ENCODE measurements around the gene LPCAT1. TPM values are rescaled to one million over a fixed set of nuclear protein-coding genes. Genes with fewer than 3 reads are reported as not detected.
"Not testable (repeated sequence)": the region's sequence is repeated elsewhere in the genome, so short reads cannot be mapped to it uniquely, and the experiment has no call there.

The LPCAT1 gene
- total RNA-seq, 5 donors from 2014 or later (not counting 1 experiment from before 2014, with no cell fraction given), result 27.9 to 57.7 (median 50.3) TPM

DNA sequence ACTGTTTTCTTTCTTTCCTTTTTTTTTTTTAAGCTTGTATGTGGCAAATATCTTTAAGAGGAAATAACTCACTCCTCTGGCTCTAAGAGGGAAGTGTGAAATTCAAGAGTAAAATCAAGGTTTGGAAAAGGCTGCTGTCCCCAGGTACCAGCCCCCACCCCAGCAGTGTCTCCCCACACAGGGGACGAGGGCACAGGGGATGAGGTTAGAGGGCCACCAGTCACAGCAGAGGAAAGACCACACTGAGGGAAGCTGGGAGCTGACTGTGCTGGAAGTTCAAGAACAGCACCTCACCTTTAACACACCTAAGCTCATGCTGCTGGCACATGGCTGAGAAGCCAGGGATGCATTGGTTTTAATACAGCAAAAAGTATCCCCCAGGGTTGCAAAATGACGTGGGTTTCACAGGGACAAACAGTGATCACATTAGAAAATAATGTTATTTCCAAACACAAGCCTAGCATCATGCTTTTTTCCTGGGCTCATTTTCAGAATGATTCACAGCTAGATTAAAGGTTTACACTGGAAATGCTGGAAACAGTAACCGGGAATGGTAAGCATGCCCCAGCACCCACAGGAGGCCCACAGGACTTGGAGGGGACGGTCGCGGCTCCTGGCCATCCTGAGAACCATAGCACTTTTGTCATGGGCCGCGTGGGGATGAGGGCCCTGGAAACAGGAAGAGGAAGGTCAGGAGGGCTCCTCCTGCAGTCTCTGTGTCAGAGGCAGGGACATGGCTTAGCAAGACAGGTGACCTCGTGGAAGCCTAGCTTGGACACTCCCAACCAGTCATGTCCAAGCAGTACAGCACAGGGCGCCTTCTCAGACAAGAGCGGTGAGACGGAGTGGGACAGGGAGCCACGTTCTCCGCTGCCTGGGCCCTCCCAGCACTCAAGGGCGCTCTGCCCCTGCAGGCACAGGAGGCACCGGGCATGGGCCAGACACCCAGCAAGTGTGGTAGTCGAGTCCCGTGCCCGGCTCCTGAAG, 6.9 kb downstream of the LPCAT1 start:
- Mint-ChIP-seq H3K36me3 (peaks cover 15% of the 10 kb centered on the region), H3K27ac (peak overlapping the region in 1 of 2 donors; percentile 61), H3K9me3 (no peaks in the 10 kb centered on the region), H3K27me3 (no peaks in the 10 kb centered on the region), H3K4me3 (peak overlapping the region in 1 of 3 donors; percentile 28), H3K4me1 (peaks cover 16 to 57% (median 46%) of the 10 kb centered on the region in 3 donors)
- POLR2A ChIA-PET, result interaction anchor here in 1 of 2 donors (0.6 kb wide), 1 partner anchor 12 kb away, joined by 4 read pairs; no protein-coding TSS in a partner anchor
- Histone ChIP-seq H3K27me3 (replicated peaks in 1 of 2; ENCODE audit: control insufficient read depth in 2 of 2, extremely low read depth in 1 of 2, insufficient read depth in 2 of 2, low read length in 1 of 2) (no peaks in the 10 kb centered on the region), H3K9me3 (no peaks in the 10 kb centered on the region), H3K4me1 (ENCODE audit: control insufficient read depth in 1 of 2, extremely low read depth in 1 of 2, insufficient read depth in 2 of 2, low read length in 2 of 2) (peaks cover 0 to 91% of the 10 kb centered on the region in 2 experiments), H3K4me3 (ENCODE audit: control insufficient read depth in 1 of 2, extremely low read depth in 1 of 2, low read length in 1 of 2) (no peak overlapping the region), H3K36me3 (ENCODE audit: control insufficient read depth in 2 of 2, extremely low read depth in 1 of 2, insufficient read depth in 1 of 2, low read length in 1 of 2) (peaks cover 12 to 44% of the 10 kb centered on the region in 2 donors), H3K27ac (ENCODE audit: low read length) (peak overlapping the region; percentile 11)
- CTCF ChIA-PET, result interaction anchor here in 1 of 2 donors (0.6 kb wide), 1 partner anchor 20 kb away, joined by 3 read pairs; no protein-coding TSS in a partner anchor
- no peak for ATAC-seq (replicated peaks in 1 of 4)
- DNase-seq, result peak in 2 of 35 experiments; percentile 2 to 20
- 87% methylated on average over 13 of the region's 19 CpGs for WGBS (ENCODE audit: insufficient coverage)

DNA sequence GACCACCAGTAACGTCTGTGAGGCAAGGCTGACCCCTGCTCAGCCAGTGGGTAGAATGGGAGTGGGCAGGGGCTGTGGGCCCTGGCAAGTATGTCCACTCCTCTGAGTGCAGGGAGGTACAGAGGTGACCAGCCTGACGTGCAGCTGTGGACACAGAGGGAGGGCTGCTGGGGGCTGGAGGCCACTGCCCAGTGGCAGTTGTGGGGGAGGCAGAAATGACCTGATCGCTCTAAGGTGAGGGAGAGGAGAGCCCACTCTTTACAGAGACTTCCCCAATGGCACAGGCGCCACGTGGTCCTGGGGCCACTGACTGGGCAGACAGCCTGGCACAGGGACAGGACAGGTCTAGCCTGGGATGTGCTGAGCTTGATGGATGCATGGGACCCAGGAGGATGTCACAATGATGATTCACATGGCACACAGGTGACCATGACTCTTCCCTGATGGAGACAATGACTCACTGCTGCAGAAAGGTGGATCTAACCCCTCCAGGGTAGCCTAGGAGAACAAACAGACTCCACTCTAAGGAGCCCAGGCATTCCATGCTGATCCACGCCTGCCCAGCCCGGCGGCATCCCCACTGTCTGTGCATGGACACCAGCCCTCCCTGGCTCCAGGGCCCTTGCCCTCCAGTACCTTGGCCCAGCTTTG, 7.7 kb downstream of the LPCAT1 start:
- DNase-seq (peak in 2 of 35 experiments; percentile 1 to 15), ATAC-seq (replicated peaks in 1 of 4) (peak in 1 of 4 experiments; percentile 15)
- H3K27ac ChIP-seq (ENCODE audit: low read length), result peak overlapping the region; percentile 44
- H3K27ac Mint-ChIP-seq, result peak overlapping the region in 1 of 2 donors; percentile 55
- peaks cover 12 to 51% (median 38%) of the 10 kb centered on the region in 3 donors for H3K4me1 Mint-ChIP-seq
- WGBS (ENCODE audit: insufficient coverage), result 96% methylated on average over 3 of the region's 8 CpGs
- POLR2A ChIA-PET, result no interaction called here
- peaks cover 15% of the 10 kb centered on the region for H3K36me3 Mint-ChIP-seq
- H3K36me3 ChIP-seq (ENCODE audit: control insufficient read depth in 2 of 2, extremely low read depth in 1 of 2, insufficient read depth in 1 of 2, low read length in 1 of 2), result peaks cover 14 to 50% of the 10 kb centered on the region in 2 donors
- no peak overlapping the region for H3K4me3 ChIP-seq (ENCODE audit: control insufficient read depth in 1 of 2, extremely low read depth in 1 of 2, low read length in 1 of 2)
- no peaks in the 10 kb centered on the region for H3K9me3 ChIP-seq
- H3K4me3 Mint-ChIP-seq, result peak overlapping the region in 1 of 3 donors; percentile 28
- peaks cover 0 to 86% of the 10 kb centered on the region in 2 experiments for H3K4me1 ChIP-seq (ENCODE audit: control insufficient read depth in 1 of 2, extremely low read depth in 1 of 2, insufficient read depth in 2 of 2, low read length in 2 of 2)
- no peaks in the 10 kb centered on the region for H3K27me3 ChIP-seq (replicated peaks in 1 of 2; ENCODE audit: control insufficient read depth in 2 of 2, extremely low read depth in 1 of 2, insufficient read depth in 2 of 2, low read length in 1 of 2)
- no peaks in the 10 kb centered on the region for H3K27me3 Mint-ChIP-seq
- CTCF ChIA-PET, result no interaction called here
- H3K9me3 Mint-ChIP-seq, result no peaks in the 10 kb centered on the region

DNA sequence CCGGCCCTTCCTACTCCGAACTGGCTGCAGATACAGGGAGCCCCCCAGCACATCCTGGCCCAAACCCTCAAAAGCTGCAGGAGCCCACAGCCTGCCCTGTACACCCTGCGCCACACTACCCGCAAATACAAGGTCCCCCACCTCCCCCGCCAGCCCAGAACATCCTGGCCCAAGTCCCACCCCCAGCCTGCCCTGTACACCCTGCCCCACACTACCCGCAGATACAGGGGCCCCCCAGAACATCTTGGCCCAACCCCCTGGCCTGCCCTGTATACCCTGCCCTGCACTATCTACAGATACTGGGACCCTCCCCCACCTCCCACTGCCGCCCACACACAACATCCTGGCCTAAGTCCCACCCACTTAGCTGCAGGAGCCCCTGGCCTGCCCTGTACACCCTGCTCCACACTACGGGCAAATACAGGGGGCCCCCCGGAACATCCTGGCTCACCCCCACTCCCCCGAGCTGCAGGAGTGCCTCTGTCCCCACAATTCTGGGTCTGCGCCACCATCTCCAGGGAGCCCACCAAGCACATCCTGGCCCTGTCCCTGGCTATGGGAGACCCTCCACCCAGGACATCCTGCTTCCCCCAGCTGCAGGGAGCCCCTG, 8.3 kb downstream of the LPCAT1 start:
- peak overlapping the region in 1 of 3 donors; percentile 25 for H3K4me3 Mint-ChIP-seq
- H3K27me3 Mint-ChIP-seq, result no peaks in the 10 kb centered on the region
- peak in 1 of 4 experiments; percentile 11 for ATAC-seq (replicated peaks in 1 of 4)
- CTCF ChIA-PET, result no interaction called here
- WGBS (ENCODE audit: insufficient coverage), result 61% methylated on average over 11 of the region's 11 CpGs
- peak in 3 of 35 experiments; percentile 1 to 21 (median 5) for DNase-seq
- no peaks in the 10 kb centered on the region for H3K27me3 ChIP-seq (replicated peaks in 1 of 2; ENCODE audit: control insufficient read depth in 2 of 2, extremely low read depth in 1 of 2, insufficient read depth in 2 of 2, low read length in 1 of 2)
- no peak overlapping the region for H3K27ac Mint-ChIP-seq
- peaks cover 0 to 90% of the 10 kb centered on the region in 2 experiments for H3K4me1 ChIP-seq (ENCODE audit: control insufficient read depth in 1 of 2, extremely low read depth in 1 of 2, insufficient read depth in 2 of 2, low read length in 2 of 2)
- H3K27ac ChIP-seq (ENCODE audit: low read length), result peak overlapping the region; percentile 44
- peaks cover 13 to 48% (median 37%) of the 10 kb centered on the region in 3 donors for H3K4me1 Mint-ChIP-seq
- H3K9me3 Mint-ChIP-seq, result no peaks in the 10 kb centered on the region
- H3K36me3 ChIP-seq (ENCODE audit: control insufficient read depth in 2 of 2, extremely low read depth in 1 of 2, insufficient read depth in 1 of 2, low read length in 1 of 2), result peaks cover 14 to 53% of the 10 kb centered on the region in 2 donors
- POLR2A ChIA-PET, result no interaction called here
- H3K9me3 ChIP-seq, result no peaks in the 10 kb centered on the region
- H3K36me3 Mint-ChIP-seq, result peaks cover 15% of the 10 kb centered on the region
- no peak overlapping the region for H3K4me3 ChIP-seq (ENCODE audit: control insufficient read depth in 1 of 2, extremely low read depth in 1 of 2, low read length in 1 of 2)

DNA sequence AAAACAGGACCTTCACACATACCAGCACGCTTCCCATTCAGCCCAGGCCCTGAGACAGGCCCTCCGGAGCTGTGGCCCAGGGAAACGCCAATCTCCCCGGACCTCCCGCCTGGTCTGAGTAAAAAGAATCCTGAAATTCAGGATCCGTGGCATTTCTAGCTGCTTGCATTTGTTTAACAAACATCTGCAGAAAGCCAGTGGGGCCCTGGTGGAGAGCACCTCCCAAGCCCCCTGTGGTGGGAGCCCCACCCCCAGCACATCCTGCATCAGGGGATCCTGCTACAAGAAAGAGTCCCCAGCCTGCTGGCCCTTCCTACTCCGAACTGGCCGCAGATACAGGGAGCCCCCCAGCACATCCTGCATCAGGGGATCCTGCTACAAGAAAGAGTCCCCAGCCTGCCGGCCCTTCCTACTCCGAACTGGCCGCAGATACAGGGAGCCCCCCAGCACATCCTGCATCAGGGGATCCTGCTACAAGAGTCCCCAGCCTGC, 8.9 kb downstream of the LPCAT1 start:
- CTCF ChIA-PET; ATAC-seq (replicated peaks in 1 of 4); H3K27me3 ChIP-seq (replicated peaks in 1 of 2; ENCODE audit: control insufficient read depth in 2 of 2, extremely low read depth in 1 of 2, insufficient read depth in 2 of 2, low read length in 1 of 2); H3K9me3 ChIP-seq; H3K27me3 Mint-ChIP-seq; H3K9me3 Mint-ChIP-seq; H3K27ac Mint-ChIP-seq; H3K4me3 ChIP-seq (ENCODE audit: control insufficient read depth in 1 of 2, extremely low read depth in 1 of 2, low read length in 1 of 2): not testable (repeated sequence)
- POLR2A ChIA-PET, result interaction anchor here in 1 of 2 donors (1.2 kb wide), 1 partner anchor 12 kb away, joined by 3 read pairs; no protein-coding TSS in a partner anchor
- Histone ChIP-seq H3K36me3 (ENCODE audit: control insufficient read depth in 2 of 2, extremely low read depth in 1 of 2, insufficient read depth in 1 of 2, low read length in 1 of 2) (peaks cover 14 to 51% of the 10 kb centered on the region in 2 donors), H3K4me1 (ENCODE audit: control insufficient read depth in 1 of 2, extremely low read depth in 1 of 2, insufficient read depth in 2 of 2, low read length in 2 of 2) (peaks cover 0 to 88% of the 10 kb centered on the region in 2 experiments), H3K27ac (ENCODE audit: low read length) (peak overlapping the region; percentile 18)
- H3K4me3 Mint-ChIP-seq, result peak overlapping the region in 1 of 3 donors; percentile 25
- H3K36me3 Mint-ChIP-seq, result peaks cover 17% of the 10 kb centered on the region
- H3K4me1 Mint-ChIP-seq, result peaks cover 19 to 46% (median 39%) of the 10 kb centered on the region in 3 donors
- WGBS (ENCODE audit: insufficient coverage), result 80% methylated on average over 11 of the region's 11 CpGs
- peak in 1 of 35 experiments; percentile 5 for DNase-seq

DNA sequence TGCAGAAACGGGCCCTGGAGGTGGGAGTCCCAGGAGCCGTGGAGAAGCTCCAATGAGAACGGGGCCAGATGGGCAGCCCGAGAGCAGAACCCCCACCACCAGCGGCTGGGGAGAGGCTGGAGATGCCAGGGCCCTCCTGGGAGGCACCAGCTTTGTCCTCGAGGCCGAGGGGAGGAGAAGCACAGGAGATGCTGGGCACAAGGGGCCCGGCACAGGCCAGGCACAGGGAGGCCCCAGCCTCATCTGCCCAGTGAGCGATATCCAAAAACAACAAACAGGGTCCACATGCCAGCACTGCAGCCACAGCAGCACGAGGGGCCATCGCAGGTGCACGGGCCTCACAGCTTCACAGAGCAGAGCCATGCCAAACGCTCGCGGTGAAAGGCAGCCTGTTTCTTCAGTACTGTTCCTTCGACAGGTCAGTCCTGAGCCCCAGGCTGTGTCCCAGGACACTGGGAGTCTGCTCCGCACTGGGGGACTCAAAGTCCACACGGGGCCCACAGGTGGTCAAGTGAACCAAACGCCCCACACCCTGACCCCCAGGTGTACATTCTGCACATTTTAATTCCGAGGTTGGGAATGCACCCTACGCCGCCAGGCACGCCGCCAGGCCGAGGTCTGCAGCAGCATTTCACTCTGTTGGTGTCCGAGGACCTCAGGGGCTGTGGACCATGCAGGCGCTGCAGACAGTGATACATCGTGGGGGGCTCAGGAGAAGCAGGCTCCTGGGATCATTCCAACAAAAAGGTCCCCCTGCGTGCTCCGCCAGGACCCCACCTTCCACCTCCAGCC, 9.5 kb downstream of the LPCAT1 start:
- Mint-ChIP-seq H3K27ac (no peak overlapping the region), H3K4me3 (no peak overlapping the region), H3K27me3 (no peaks in the 10 kb centered on the region), H3K36me3 (peaks cover 20% of the 10 kb centered on the region), H3K9me3 (no peaks in the 10 kb centered on the region), H3K4me1 (peaks cover 23 to 43% (median 36%) of the 10 kb centered on the region in 3 donors)
- no peak overlapping the region for H3K27ac ChIP-seq (ENCODE audit: low read length)
- CTCF ChIA-PET, result no interaction called here
- POLR2A ChIA-PET, result interaction anchor here in 1 of 2 donors (1.2 kb wide), 1 partner anchor 11 kb away, joined by 3 read pairs; no protein-coding TSS in a partner anchor
- ATAC-seq (replicated peaks in 1 of 4), result no peak
- H3K9me3 ChIP-seq, result no peaks in the 10 kb centered on the region
- no peak overlapping the region for H3K4me3 ChIP-seq (ENCODE audit: control insufficient read depth in 1 of 2, extremely low read depth in 1 of 2, low read length in 1 of 2)
- 94% methylated on average over 26 of the region's 30 CpGs for WGBS (ENCODE audit: insufficient coverage)
- H3K4me1 ChIP-seq (ENCODE audit: control insufficient read depth in 1 of 2, extremely low read depth in 1 of 2, insufficient read depth in 2 of 2, low read length in 2 of 2), result peaks cover 0 to 82% of the 10 kb centered on the region in 2 experiments
- H3K27me3 ChIP-seq (replicated peaks in 1 of 2; ENCODE audit: control insufficient read depth in 2 of 2, extremely low read depth in 1 of 2, insufficient read depth in 2 of 2, low read length in 1 of 2), result no peaks in the 10 kb centered on the region
- peak in 2 of 35 experiments; percentile 4 to 18 for DNase-seq
- H3K36me3 ChIP-seq (ENCODE audit: control insufficient read depth in 2 of 2, extremely low read depth in 1 of 2, insufficient read depth in 1 of 2, low read length in 1 of 2), result peaks cover 13 to 49% of the 10 kb centered on the region in 2 donors

Measured in T-cell (primary cell).